ENCODE results near the gene CSNK1E.

The CSNK1E gene

DNA sequence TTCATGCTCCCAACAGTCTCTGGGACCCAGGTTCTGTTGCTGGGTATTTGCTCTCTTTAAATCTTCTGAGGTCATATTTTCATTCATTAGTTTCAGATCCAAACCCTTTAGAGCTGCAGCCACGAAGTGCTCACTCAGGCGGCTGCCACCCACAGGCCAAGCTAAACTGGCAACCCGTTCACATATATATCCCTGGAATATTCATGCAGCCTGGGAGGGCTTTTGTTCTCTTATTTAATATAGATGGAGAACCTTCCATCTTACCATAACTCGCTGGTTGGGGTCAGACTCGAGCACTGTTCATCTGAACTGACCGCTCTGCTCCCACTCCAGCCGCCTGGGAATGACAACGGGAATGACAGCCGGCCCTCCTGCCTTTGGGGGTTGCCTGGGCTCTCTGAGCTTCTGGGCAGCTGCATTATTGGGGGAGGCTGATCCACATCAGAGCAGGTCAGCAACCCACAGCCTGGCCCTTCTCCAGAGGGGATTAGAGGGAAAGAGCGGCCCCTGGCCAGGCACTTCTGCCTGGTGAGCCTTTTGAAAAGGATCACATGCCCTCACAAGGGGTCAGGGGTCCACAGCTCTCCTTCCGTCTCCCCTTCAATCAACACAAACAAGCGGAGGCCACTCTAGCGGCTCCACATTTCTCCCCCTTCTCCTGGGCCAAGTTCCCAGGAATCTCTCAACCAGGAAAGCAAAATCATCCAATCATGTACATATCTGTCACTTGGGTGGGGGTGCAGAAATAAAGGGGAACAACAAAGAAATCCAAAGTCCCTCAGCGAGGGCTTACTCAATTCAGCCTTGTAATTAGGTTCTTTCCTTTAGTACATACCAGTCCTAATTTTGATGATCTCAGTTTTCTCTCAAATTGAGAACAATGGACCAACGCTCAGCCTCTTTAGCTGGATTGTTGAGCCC is 56.2 kb downstream of the CSNK1E start:
- no peak overlapping the region for H3K27ac ChIP-seq
- TF ChIP-seq CTCF (IDR thresholded peaks at IDR 0.05) (no peak), ZFX (IDR thresholded peaks at IDR 0.05; ENCODE audit: borderline replicate concordance) (no peak)

DNA sequence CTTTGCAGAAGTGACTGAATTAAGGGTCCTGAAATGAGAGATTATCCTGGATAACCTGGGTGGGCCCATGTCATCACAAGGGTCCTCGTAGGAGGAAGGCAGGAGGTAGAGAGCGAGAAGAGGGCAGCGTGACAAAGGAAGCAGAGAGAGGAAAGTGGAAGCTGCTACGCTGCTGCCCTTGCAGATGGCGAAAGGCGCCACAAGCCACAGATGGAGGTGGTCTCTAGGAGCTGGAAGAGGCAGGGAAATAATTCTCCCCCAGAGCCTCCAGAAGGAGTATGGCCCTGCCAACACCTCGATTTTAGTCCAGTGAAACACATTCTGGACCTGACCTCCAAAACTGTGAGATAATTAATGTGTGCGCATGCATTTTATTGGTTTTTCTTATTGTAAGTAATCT is 57.9 kb downstream of the CSNK1E start:
- H3K27ac ChIP-seq: no peak overlapping the region
- TF ChIP-seq ZFX (IDR thresholded peaks at IDR 0.05; ENCODE audit: borderline replicate concordance) (no peak), CTCF (IDR thresholded peaks at IDR 0.05) (no peak)

DNA sequence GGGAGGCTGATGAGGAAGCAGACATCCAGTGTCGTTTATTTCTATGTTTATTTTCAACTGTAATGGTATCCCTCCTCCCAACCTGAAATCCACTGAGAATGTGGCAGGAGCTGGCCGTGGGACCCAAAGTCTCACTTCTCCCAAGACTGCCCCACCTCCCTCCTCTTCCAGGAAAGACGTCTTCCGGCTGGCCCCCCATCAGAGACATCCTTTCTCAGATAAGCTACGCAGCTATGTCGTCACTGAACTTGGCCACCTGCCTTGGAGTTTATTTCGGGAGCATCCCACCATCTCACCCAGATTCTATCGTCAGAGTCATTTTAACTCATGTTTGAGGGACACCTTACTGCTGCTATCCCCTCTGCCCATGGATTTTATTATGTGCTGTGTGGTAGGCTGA is 58.3 kb downstream of the CSNK1E start:
- TF ChIP-seq CTCF (IDR thresholded peaks at IDR 0.05) (no peak), ZFX (IDR thresholded peaks at IDR 0.05; ENCODE audit: borderline replicate concordance) (no peak)
- H3K27ac ChIP-seq: no peak overlapping the region

GRCh38 chr22:38257650-38258250 is 59.5 kb downstream of the CSNK1E start:
- TF ChIP-seq ZFX (IDR thresholded peaks at IDR 0.05; ENCODE audit: borderline replicate concordance) (no peak), CTCF (IDR thresholded peaks at IDR 0.05) (no peak)
- H3K27ac ChIP-seq: no peak overlapping the region

DNA sequence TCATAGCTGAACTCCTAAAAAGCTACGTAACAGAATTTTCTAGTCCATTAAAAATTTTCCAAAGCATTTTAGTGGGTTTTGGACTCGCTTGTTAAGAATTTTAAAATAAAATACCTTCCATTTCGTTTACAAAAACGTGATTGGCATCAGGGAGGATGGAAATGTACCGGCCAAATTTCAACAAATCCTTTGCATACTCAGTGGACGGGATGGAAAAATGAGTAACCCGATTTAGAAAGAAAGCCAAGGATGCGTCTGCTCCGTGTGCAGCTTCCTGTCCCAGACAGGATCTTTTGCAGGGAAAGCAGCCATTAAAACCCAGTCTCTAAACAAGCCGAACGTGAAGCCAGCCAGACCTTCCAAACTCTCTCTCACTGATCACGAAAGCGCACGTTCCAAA is 60.1 kb downstream of the CSNK1E start:
- no peak for TF ChIP-seq ZFX (IDR thresholded peaks at IDR 0.05; ENCODE audit: borderline replicate concordance)
- no peak for TF ChIP-seq CTCF (IDR thresholded peaks at IDR 0.05)
- no peak overlapping the region for H3K27ac ChIP-seq

GRCh38 chr22:38255697-38256096 is 61.5 kb downstream of the CSNK1E start:
- H3K27ac ChIP-seq: no peak overlapping the region
- TF ChIP-seq ZFX (IDR thresholded peaks at IDR 0.05; ENCODE audit: borderline replicate concordance) (no peak), CTCF (IDR thresholded peaks at IDR 0.05) (no peak)

DNA sequence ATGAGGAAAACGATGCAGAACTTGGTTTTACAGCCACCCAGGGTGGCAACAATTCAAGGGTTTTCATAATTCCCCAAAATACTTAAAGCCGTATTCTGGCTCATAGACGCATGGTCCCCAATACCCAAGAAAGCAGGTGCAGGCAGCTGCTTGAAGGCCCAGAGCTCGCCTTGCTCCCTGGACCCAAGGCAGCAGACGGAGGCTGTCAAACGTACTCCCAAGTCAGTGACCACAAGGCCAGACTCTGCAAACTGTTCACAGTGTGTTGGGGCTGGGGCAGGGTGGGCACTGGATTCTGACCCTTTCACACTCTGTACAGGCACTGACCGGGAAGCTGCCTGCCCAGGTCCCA is 65.9 kb downstream of the CSNK1E start:
- H3K27ac ChIP-seq: no peak overlapping the region
- TF ChIP-seq ZFX (IDR thresholded peaks at IDR 0.05; ENCODE audit: borderline replicate concordance): no peak
- TF ChIP-seq CTCF (IDR thresholded peaks at IDR 0.05): no peak
